GM19035 (cell line): Measurements from ENCODE around the gene LRRC26.
"Not testable (repeated sequence)": the region's sequence is repeated elsewhere in the genome, so short reads cannot be mapped to it uniquely, and the experiment has no call there.

Experiments used
- ATAC-seq: cut with Tn5 transposase; IDR thresholded peaks from one replicate; pipeline ENCODE4 v1.9.1; 2021; ENCODE audit not compliant: unreplicated experiment

Gene LRRC26

DNA sequence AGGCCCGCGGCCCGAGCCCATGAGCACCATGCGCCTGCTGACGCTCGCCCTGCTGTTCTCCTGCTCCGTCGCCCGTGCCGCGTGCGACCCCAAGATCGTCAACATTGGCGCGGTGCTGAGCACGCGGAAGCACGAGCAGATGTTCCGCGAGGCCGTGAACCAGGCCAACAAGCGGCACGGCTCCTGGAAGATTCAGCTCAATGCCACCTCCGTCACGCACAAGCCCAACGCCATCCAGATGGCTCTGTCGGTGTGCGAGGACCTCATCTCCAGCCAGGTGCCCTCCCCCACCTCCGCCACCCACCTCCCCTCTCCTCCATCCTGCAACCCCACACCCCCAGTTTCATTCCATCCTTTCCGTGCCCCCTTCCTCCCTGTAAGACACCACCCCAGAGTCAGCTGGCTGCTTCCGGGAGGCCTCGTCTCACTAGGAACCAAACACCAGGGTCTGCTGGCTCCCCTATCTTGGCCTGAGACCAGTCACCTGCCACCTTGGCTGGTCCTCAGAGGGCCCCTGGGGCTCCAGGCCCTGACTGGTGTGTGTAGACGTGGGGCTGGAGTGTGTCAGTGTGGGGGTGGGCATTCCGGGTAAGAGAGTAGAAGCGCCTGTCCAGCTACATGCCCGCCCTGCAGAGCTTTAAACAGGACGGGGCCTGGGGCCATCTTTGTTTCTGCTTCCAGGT, 30.2 kb downstream of the LRRC26 start:
- ATAC-seq = no peak

GRCh38 chr9:137138722-137139467, 31.0 kb downstream of the LRRC26 start, which contains the start of gene GRIN1:
Gene GRIN1, plus strand, starts transcription at chr9:137139154. Its CDS starts 333 bp downstream, at chr9:137139487.
- no peak for ATAC-seq

GRCh38 chr9:137138058-137138721, 31.7 kb downstream of the LRRC26 start:
- ATAC-seq = no peak

DNA sequence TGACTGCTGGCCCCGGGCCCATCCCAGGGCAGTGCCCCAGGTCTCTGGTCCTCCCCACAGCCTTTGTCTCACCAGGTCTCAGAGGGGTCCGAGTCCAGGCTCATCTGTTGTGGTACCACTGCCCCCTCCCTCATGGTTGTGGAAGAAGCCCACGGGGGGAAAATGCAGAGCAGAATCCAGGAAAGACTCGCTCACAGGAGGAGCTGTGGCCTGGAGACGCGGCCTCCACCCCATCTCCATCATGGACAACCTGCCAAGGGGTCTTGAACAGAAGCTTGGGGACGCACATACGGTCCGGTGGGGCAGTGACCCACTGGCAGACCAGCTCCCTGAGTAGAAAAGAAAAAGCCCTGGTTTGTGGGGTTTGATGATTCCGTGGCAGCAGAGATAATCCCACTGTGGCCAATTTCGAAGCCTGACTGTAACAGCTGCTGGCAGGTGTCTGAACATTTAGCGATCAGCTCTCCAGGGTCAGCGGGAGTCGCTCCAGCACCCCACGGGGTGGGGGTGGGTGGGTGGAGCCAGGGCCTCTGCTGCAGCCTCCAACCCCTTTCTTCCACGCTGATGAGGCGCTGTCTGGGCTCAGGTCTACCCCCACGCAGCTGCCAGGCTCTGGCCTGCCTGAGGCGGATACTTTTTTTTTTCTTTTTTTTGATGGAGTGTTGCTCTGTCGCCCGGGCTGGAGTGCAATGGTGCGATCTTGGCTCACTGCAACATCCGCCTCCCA, 32.8 kb downstream of the LRRC26 start:
- no peak for ATAC-seq

DNA sequence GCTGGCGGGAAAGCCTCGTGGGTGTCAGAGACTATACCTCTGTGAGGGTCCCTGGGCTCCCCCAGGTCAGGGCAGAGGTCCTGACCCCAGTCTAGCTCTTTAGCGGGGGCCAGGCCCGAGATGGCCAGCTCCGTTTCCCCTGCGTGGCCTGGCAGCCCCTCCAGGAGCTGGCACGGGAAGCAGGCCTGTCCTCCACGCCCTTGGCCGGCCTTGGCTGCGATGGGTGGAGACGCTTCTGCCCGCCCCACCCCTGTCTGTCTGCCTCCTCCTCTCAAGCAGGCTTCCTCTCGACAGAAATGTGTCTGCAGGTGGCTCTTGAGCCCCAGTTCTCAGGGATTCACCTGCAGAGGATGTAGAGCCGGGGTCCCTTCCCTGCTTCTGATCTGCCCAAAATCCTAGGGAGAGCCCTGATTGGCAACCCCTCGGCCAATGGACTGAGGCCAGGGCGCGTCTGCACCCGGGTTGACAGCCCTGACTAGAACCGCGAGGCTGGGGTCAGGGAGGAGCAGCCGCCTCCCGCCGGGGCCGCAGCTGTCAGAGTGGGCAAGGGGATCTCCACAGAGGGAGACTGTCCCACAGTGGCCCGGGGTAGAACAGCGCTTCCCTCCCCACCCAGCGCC, 33.5 kb downstream of the LRRC26 start:
- no peak for ATAC-seq

DNA sequence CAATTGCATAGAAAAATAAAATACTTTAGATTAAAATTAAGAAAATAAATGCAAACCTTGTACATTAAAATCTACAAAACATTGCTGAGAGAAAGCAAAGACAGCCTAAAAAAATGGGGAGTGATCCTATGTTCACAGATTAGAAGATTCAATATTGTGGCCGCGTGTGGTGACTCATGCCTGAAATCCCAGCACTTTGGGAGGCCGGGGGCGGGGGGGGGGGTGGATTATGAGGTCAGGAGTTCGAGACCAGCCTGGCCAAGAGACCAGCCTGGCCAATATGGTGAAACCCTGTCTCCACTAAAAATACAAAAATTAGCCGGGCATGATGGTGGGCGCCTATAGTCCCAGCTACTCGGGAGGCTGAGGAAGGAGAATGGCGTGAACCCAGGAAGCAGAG, 34.7 kb downstream of the LRRC26 start:
- not testable (repeated sequence) for ATAC-seq

- ATAC-seq = no peak
Measured at GRCh38 chr9:137134191-137134590, 35.7 kb downstream of the LRRC26 start.

- peak; percentile 21 for ATAC-seq
Measured at GRCh38 chr9:137130176-137130755, 39.6 kb downstream of the LRRC26 start.

- ATAC-seq = peak; percentile 76
Measured at GRCh38 chr9:137129456-137130175, 40.2 kb downstream of the LRRC26 start.

- ATAC-seq = peak; percentile 12
Measured at GRCh38 chr9:137128862-137129455, 40.9 kb downstream of the LRRC26 start.

- no peak for ATAC-seq
Measured at GRCh38 chr9:137128158-137128861, 41.5 kb downstream of the LRRC26 start.

- no peak for ATAC-seq
Measured at GRCh38 chr9:137127301-137128157, 42.3 kb downstream of the LRRC26 start.

DNA sequence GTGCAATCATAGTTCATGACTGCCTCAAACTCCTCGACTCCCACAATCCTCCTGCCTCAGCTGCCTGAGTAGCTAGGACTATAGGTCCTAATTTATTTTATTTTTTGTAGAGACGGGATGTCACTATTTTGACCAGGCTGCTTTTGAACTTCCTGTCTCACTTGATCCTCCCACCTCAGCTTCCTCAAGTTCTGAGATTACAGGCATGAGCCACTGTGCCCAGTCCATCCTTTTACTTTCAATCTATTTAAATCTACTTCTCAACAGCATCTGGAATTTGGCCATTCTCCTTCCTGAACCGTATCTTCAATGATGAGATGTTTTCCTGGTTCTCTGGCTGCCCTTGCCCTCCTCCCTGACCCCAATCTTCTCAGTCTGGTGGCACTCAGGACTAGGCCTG, 43.1 kb downstream of the LRRC26 start:
- no peak for ATAC-seq

- not testable (repeated sequence) for ATAC-seq
Measured at GRCh38 chr9:137123952-137124462, 45.8 kb downstream of the LRRC26 start.

GRCh38 chr9:137123468-137123837, 46.4 kb downstream of the LRRC26 start:
- ATAC-seq = no peak

GRCh38 chr9:137122796-137123467, 46.9 kb downstream of the LRRC26 start:
- not testable (repeated sequence) for ATAC-seq
